Spinal cord (tissue), 9 donors: Measurements from ENCODE around the gene C17orf114.

ENCODE experiments used
- DNase-seq, 6 donors: peaks; one replicate each; pipeline versions ENCODE4 v3.0.0 to v3.0.0-alpha.2; 2013 to 2015; ENCODE audit warnings: low spot score in 6 of 6, low read depth in 4 of 6
- H3K27ac ChIP-seq: one replicate; pipeline ENCODE4 v1.5.1; 2013; ENCODE audit warnings: low read depth, low read length, control low read depth
- H3K27me3 ChIP-seq: one replicate; pipeline ENCODE4 v1.6.1; 2013; ENCODE audit warnings: low read length; ENCODE audit not compliant: control insufficient read depth, insufficient read depth
- H3K36me3 ChIP-seq: one replicate; pipeline ENCODE4 v1.6.1; 2013; ENCODE audit warnings: low read length; ENCODE audit not compliant: control insufficient read depth, insufficient read depth
- H3K4me1 ChIP-seq: one replicate; pipeline ENCODE4 v1.6.1; 2013; ENCODE audit warnings: low read length; ENCODE audit not compliant: control insufficient read depth, insufficient read depth
- H3K4me3 ChIP-seq: one replicate; pipeline ENCODE4 v1.5.1; 2013; ENCODE audit warnings: low read depth, low read length, control low read depth
- H3K9me3 ChIP-seq: one replicate; pipeline ENCODE4 v1.6.1; 2013; ENCODE audit warnings: low read length; ENCODE audit not compliant: control insufficient read depth, insufficient read depth
- WGBS: methylation state at CpG from one replicate; pipeline ENCODE4 v1.1.5; 2013; ENCODE audit warnings: missing lambda C conversion rate; ENCODE audit not compliant: insufficient coverage; 5-methylcytosine and 5-hydroxymethylcytosine counted together
- donor health status: healthy.

The C17orf114 gene

GRCh38 chr17:4839965-4840892 lies 38.1 kb upstream of the C17orf114 start:
- H3K27ac ChIP-seq = no peak overlapping the region

GRCh38 chr17:4839221-4839620 lies 37.1 kb upstream of the C17orf114 start:
- Histone ChIP-seq H3K27me3 (no peaks in the 10 kb centered on the region), H3K4me1 (peaks cover 40% of the 10 kb centered on the region), H3K36me3 (peaks cover 5% of the 10 kb centered on the region), H3K4me3 (no peak overlapping the region), H3K9me3 (no peaks in the 10 kb centered on the region), H3K27ac (no peak overlapping the region)
- 100% methylated on average over 5 of the region's 8 CpGs for WGBS
- no peak for DNase-seq

More at GRCh38 chr17:4839965-4840892, 38.1 kb upstream of the C17orf114 start:
- 93% methylated on average over 5 of the region's 8 CpGs for WGBS
- H3K4me3 ChIP-seq = no peak overlapping the region
- DNase-seq = no peak
- no peaks in the 10 kb centered on the region for H3K27me3 ChIP-seq
- H3K9me3 ChIP-seq = no peaks in the 10 kb centered on the region
- peaks cover 30% of the 10 kb centered on the region for H3K4me1 ChIP-seq
- H3K36me3 ChIP-seq = peaks cover 5% of the 10 kb centered on the region

- no CpG with 5 or more reads among the region's 3 CpGs for WGBS
- DNase-seq = no peak
- Histone ChIP-seq H3K9me3 (no peaks in the 10 kb centered on the region), H3K4me3 (no peak overlapping the region), H3K27ac (peak overlapping the region; percentile 10), H3K36me3 (no peaks in the 10 kb centered on the region), H3K27me3 (no peaks in the 10 kb centered on the region), H3K4me1 (peaks cover 46% of the 10 kb centered on the region)
Measured at GRCh38 chr17:4838309-4838785, 36.2 kb upstream of the C17orf114 start.

GRCh38 chr17:4837471-4838308 lies 35.6 kb upstream of the C17orf114 start:
- H3K36me3 ChIP-seq = no peaks in the 10 kb centered on the region
- peak in 2 of 6 donors; percentile 28 to 64 for DNase-seq
- H3K27ac ChIP-seq = peak overlapping the region; percentile 43
- 22% methylated on average over 10 of the region's 13 CpGs for WGBS
- no peaks in the 10 kb centered on the region for H3K27me3 ChIP-seq
- H3K4me1 ChIP-seq = peaks cover 46% of the 10 kb centered on the region
- no peak overlapping the region for H3K4me3 ChIP-seq
- no peaks in the 10 kb centered on the region for H3K9me3 ChIP-seq

- Histone ChIP-seq H3K36me3 (no peaks in the 10 kb centered on the region), H3K4me1 (peaks cover 46% of the 10 kb centered on the region), H3K4me3 (no peak overlapping the region), H3K27me3 (no peaks in the 10 kb centered on the region), H3K9me3 (no peaks in the 10 kb centered on the region), H3K27ac (no peak overlapping the region)
- 83% methylated on average over 1 of the region's 4 CpGs for WGBS
- DNase-seq = no peak
Measured at GRCh38 chr17:4836221-4836620, 34.1 kb upstream of the C17orf114 start.

- no peaks in the 10 kb centered on the region for H3K36me3 ChIP-seq
- DNase-seq = no peak
- no peaks in the 10 kb centered on the region for H3K27me3 ChIP-seq
- H3K27ac ChIP-seq = peak overlapping the region; percentile 86
- peaks cover 42% of the 10 kb centered on the region for H3K4me1 ChIP-seq
- 69% methylated on average over 3 of the region's 4 CpGs for WGBS
- H3K9me3 ChIP-seq = no peaks in the 10 kb centered on the region
- peak overlapping the region; percentile 72 for H3K4me3 ChIP-seq
Measured at GRCh38 chr17:4834681-4835020, 32.5 kb upstream of the C17orf114 start.

GRCh38 chr17:4833941-4834680 lies 32.0 kb upstream of the C17orf114 start:
- Histone ChIP-seq H3K27ac (peak overlapping the region; percentile 86), H3K27me3 (no peaks in the 10 kb centered on the region), H3K9me3 (no peaks in the 10 kb centered on the region), H3K36me3 (no peaks in the 10 kb centered on the region), H3K4me3 (peak overlapping the region; percentile 72), H3K4me1 (peaks cover 42% of the 10 kb centered on the region)
- peak in 2 of 6 donors; percentile 63 to 65 for DNase-seq
- 3% methylated on average over 8 of the region's 15 CpGs for WGBS

GRCh38 chr17:4833178-4833940 lies 31.2 kb upstream of the C17orf114 start, which contains the start of gene MINK1:
Gene MINK1 (plus strand): TSS chr17:4833340. CDS start chr17:4833584, 244 bp downstream.
- WGBS = under 1% methylated on average over 91 of the region's 91 CpGs
- peak within 1 kb of the TSS; percentile 72 for H3K4me3 ChIP-seq
- H3K4me1 ChIP-seq = peaks cover 42% of the 10 kb centered on the region
- no peaks in the 10 kb centered on the region for H3K27me3 ChIP-seq
- DNase-seq = peak; percentile 84 to 98 (median 92)
- no peaks in the 10 kb centered on the region for H3K9me3 ChIP-seq
- H3K36me3 ChIP-seq = no peaks in the 10 kb centered on the region
- H3K27ac ChIP-seq = peak within 1 kb of the TSS; percentile 86
